NCI-H510A treated with DMSO at 0.1 percent for 48 hours (cell line): Measurements from ENCODE around the gene CSNK1A1.

Experiments
- DNase-seq: peaks from one replicate; lab custom pipeline; 2025; lab: John Stamatoyannopoulos, UW

The CSNK1A1 gene

DNA sequence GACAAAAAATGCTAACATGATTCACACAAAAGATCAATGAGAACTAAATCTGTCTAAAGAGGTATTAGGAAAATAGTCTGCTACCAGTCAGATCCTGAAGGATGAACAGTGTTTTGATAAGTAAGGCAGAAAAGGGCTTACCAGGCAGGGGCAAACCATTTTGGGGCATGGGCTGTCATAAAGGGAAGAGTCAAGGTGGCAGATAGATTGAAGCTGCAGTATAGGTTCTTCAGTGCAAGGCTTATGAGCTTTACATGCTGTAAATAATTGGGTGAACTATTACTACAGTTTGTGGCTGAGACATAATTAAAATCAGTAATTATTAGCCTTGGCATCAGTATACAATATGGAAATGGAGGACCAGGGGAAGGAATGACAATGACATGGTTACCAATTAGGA is 21.8 kb downstream of the CSNK1A1 start:
- no peak for DNase-seq

- no peak for DNase-seq
Measured at GRCh38 chr5:149528281-149529060, 22.8 kb downstream of the CSNK1A1 start.

DNA sequence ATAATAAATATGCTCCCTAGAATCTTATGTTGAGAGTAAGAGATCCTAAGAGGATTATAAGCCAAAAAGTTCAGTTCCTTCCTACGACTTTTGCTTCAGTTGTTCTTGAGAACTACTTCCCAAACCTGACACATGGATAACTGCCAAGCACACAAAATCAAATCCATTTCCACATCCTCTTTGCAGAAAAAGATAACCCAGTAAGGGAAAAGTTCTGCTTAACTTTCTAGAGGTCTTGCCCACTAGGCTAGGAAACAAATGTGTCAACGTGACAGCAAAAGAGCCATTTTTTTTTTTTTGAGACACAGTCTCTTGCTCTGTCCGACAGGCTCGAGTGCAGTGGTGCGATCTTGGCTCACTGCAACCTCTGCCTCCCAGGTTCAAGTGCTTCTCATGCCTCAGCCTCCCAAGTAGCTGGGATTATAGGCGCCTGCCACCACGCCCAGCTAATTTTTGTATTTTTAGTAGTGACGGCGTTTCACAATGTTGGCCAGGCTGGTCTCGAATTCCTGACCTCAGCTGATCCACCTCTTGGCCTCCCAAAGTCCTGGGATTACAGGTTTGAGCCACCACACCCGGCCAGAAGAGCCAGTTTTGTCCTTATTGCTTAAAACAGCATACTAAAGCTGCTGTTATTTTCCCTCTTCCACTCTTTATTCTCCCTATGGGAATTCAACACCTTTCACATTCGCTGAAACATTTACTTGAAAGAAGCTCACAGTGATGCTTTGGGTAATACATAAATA is 24.2 kb downstream of the CSNK1A1 start:
- no peak for DNase-seq

- DNase-seq = no peak
Measured at GRCh38 chr5:149521739-149522685, 29.2 kb downstream of the CSNK1A1 start.

GRCh38 chr5:149519601-149520000 is 31.6 kb downstream of the CSNK1A1 start:
- DNase-seq = no peak

- no peak for DNase-seq
Measured at GRCh38 chr5:149518620-149519019, 32.6 kb downstream of the CSNK1A1 start.

GRCh38 chr5:149517461-149518122 is 33.6 kb downstream of the CSNK1A1 start:
- DNase-seq = peak; percentile 12

DNA sequence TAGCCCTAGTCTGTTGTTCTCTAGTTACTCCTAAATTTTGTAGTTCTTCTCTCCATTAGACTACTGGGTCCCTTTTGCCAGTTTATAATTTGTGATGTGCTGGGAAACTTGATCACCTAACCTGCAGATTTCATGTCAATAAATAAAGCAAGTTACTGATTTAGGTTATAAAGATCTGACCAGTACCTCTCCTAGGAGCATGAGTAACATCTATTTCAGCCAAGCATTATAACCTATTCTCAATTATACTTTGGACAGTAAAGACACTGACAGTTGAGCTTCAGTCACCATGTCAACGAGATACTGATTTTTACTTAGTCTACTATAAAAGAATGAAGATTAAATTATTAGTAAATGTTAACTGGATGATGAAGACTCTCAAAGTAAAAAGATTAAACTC is 36.7 kb downstream of the CSNK1A1 start:
- DNase-seq = no peak

DNA sequence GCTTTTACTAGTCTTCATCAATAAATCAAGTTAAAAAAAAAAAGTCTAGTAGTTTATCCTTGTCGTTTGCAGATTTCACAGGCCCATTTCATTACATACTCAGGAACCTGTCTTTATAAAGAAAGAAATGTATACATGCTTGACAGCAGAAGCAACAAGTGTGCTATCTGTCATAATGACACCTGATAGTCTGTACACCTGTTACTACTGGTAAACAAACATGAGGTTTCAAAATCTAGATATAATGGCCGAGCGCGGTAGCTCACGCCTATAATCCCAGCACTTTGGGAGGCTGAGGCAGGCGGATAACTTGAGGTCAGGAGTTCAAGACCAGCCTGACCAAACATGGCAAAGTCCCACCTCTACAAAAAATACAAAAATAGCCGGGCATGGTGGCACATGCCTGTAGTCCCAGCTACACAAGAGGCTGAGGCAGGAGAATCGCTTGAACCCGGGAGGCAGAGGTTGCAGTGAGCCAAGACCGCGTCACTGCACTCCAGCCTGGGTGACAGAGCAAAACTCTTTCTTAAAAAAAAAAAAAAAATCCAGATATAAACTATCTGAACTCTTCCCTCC is 37.8 kb downstream of the CSNK1A1 start:
- DNase-seq = peak; percentile 63

DNA sequence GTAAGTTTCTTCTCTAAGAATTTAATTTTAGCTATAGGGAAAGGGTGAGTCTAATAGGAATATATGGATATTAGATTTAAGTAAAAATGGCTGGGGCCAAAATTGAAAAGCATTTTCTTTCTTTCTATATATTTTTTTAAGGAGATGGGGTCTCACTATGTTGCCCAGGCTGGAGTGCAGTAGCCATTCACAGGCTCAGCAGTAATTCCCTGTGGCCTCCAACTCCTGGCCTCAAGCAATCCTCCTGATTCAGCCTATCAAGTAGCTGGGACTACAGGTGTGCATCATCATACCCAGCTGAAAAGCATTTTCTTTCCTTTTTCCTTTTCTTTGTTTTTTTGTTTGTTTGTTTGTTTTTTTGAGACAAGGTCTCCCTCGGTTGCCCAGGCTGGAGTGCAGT is 41.1 kb downstream of the CSNK1A1 start:
- no peak for DNase-seq

DNA sequence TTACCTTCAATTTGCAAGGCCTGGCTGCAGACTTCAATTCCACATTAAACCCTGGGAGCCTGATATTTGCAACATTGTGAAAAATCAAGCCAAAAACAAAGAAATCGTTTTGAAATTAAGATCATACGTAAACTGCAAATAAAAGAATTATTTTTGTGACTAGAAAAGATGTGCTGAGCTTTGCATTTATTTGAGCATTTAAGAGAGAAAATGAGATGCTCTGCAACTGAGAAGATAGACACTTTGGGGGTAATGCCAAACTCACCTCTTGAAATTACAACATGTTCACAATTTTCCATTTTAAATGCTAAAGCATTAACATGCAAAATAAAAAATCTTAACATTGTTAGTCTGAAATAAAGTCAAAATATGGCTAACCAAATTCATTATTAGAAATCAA is 46.6 kb downstream of the CSNK1A1 start:
- no peak for DNase-seq

- DNase-seq = no peak
Measured at GRCh38 chr5:149503006-149503405, 48.2 kb downstream of the CSNK1A1 start.

- no peak for DNase-seq
Measured at GRCh38 chr5:149500922-149501582, 50.2 kb downstream of the CSNK1A1 start.

DNA sequence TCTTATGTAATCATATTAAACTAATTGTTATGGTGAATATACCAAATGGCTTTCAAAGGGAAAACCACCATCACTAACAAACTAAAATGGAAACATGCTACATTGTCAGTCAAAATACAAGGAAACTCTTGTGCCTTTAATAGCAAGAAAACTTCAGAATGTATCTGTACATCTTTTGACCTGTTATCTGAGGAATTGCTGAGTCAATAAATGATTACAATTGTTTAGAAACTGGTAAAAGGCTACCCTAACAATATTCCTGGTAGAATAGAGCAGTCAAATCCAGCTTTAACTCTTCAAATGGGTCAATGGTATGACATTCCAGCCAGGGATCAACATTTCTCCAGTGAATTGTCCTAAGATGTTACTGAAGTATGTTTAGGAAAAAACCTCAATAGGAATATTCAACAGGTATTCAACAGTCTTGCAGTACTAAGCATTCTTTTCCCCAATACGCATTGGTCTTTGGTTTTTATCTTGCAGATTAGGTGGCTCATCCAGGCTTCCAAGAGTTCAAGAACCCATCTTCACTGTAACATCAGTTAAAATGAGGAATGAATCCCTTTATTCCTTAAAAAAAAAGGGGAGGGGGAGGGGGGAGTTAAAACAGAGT is 52.4 kb downstream of the CSNK1A1 start:
- DNase-seq = no peak

DNA sequence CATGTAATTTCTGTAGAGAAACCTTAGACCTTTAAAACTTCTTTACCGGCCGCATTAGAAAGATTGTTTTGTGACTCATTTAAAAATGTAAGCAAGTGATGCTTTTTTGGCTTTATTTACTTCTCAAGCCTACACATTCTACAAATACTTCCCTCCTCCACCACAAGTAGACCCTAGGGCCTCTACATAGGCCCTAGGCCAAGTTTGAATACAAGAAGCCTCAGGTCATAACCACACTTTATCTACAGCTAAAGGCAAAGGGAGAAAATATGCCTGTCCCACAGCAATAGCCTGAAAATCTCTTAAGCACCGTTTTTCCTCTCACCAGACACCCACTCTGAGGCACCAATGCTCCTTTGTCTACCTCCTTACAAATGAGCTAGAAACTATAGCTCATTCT is 53.9 kb downstream of the CSNK1A1 start:
- DNase-seq = no peak

- DNase-seq = no peak
Measured at GRCh38 chr5:149496917-149497316, 54.3 kb downstream of the CSNK1A1 start.

GRCh38 chr5:149496166-149496565 is 55.1 kb downstream of the CSNK1A1 start:
- no peak for DNase-seq

- DNase-seq = no peak
Measured at GRCh38 chr5:149495673-149496072, 55.6 kb downstream of the CSNK1A1 start.

- DNase-seq = peak; percentile 69
Measured at GRCh38 chr5:149493316-149493715, 57.9 kb downstream of the CSNK1A1 start.

DNA sequence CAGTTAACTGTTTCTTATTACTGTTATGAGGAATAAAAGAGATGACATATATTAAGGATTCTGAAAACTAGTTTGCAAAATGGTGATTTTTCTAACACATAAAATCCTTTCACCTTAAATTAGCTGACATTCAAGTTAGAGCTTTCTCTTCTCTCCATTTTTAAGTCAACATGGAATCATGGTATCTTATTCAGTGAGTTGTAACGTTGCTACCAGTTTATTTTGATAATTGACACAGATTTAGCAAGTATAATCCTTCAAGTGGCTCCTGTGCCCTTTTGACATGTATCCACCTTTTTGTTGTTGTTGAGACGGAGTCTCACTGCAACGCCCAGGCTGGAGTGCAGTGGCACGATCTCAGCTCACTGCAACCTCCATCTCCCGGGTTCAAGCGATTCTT is 58.5 kb downstream of the CSNK1A1 start:
- DNase-seq = no peak
